ENCODE measurements around the gene TNFRSF14.
A peak's percentile ranks its signal among the peaks of the same experiment; 100 is the strongest.

DNA sequence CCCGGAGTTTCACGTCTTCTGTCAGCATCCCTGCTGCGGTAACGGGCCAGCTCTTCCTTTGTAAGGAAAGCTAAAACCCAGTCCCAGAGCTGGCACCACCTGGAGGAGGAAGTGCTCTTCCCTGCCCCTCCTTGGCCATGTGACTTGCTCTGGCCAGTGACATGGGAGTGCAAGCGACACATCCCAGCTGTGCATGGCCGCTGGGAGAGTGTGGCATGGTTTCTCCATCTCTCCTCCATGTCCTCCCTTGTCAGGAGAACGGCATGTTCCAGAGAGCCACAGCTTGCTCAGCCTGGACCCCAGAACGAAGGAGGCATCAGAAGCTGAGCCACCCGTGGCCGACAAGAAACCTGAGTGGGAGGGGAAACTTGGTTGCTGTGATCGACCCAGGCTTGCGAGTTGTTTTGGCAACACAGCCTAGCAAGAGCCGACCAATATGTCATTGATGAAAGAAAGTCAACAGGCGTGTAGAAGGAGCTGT, 27.7 kb downstream of the TNFRSF14 start:
- peak in 2 of 3 donors; percentile 23 to 28 for TF ChIP-seq POLR2A (IDR thresholded peaks at IDR 0.05)
- TF ChIP-seq, protein P1, sequence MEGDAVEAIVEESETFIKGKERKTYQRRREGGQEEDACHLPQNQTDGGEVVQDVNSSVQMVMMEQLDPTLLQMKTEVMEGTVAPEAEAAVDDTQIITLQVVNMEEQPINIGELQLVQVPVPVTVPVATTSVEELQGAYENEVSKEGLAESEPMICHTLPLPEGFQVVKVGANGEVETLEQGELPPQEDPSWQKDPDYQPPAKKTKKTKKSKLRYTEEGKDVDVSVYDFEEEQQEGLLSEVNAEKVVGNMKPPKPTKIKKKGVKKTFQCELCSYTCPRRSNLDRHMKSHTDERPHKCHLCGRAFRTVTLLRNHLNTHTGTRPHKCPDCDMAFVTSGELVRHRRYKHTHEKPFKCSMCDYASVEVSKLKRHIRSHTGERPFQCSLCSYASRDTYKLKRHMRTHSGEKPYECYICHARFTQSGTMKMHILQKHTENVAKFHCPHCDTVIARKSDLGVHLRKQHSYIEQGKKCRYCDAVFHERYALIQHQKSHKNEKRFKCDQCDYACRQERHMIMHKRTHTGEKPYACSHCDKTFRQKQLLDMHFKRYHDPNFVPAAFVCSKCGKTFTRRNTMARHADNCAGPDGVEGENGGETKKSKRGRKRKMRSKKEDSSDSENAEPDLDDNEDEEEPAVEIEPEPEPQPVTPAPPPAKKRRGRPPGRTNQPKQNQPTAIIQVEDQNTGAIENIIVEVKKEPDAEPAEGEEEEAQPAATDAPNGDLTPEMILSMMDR (IDR thresholded peaks at IDR 0.05): peak in 1 of 7 experiments; percentile 9

Data from body of pancreas (tissue), 4 donors.